Measurements from ENCODE around the gene CDR2L.

GRCh38 chr17:75030161-75030560 lies 42.7 kb downstream of the CDR2L start:
- TF ChIP-seq CTCF (IDR thresholded peaks at IDR 0.05) (no peak), POLR2AphosphoS5 (IDR thresholded peaks at IDR 0.05) (no peak), EP300 (IDR thresholded peaks at IDR 0.05) (no peak), POLR2A (IDR thresholded peaks at IDR 0.05) (no peak)
